HL-60/S4 (cell line): Measurements from ENCODE around the gene TGFBR3L.

Experiments
- in situ Hi-C: fragments of 300-500 bp; cut with MboI; formaldehyde crosslinking; loops from 2 replicates; pipeline ENCODE4 v1.14.3; 2022; ENCODE audit warnings: low sequenced_read_pairs

The TGFBR3L gene

GRCh38 chr19:7903244-7904073, 11.2 kb upstream of the TGFBR3L start, which contains the start of gene MAP2K7:
Gene MAP2K7, plus strand, starts transcription at chr19:7903877. Its CDS starts 68 bp downstream, at chr19:7903945.
- in situ Hi-C loops, result no loop called here

GRCh38 chr19:7904074-7905020, 10.3 kb upstream of the TGFBR3L start:
- in situ Hi-C loops, result no loop called here

- in situ Hi-C loops, result no loop called here
These were observed 9.4 kb upstream of the TGFBR3L start for GRCh38 chr19:7905268-7905667.

- in situ Hi-C loops, result no loop called here
These were observed 8.8 kb upstream of the TGFBR3L start for GRCh38 chr19:7905859-7906258.

GRCh38 chr19:7907122-7907521, 7.5 kb upstream of the TGFBR3L start:
- in situ Hi-C loops, result no loop called here

GRCh38 chr19:7907544-7907943, 7.1 kb upstream of the TGFBR3L start:
- in situ Hi-C loops, result no loop called here

GRCh38 chr19:7908078-7908699, 6.4 kb upstream of the TGFBR3L start:
- in situ Hi-C loops, result no loop called here

- in situ Hi-C loops, result no loop called here
These were observed 5.7 kb upstream of the TGFBR3L start for GRCh38 chr19:7908742-7909461.

GRCh38 chr19:7909471-7910067, 5.1 kb upstream of the TGFBR3L start:
- in situ Hi-C loops, result no loop called here

GRCh38 chr19:7910321-7911161, 4.1 kb upstream of the TGFBR3L start:
- in situ Hi-C loops, result no loop called here

GRCh38 chr19:7911508-7912143, 3.0 kb upstream of the TGFBR3L start:
- in situ Hi-C loops, result no loop called here

- in situ Hi-C loops, result no loop called here
These were observed 2.4 kb upstream of the TGFBR3L start for GRCh38 chr19:7912144-7912696.

- in situ Hi-C loops, result no loop called here
These were observed 1.7 kb upstream of the TGFBR3L start for GRCh38 chr19:7912697-7913564.

- in situ Hi-C loops, result no loop called here
These were observed 978 bp upstream of the TGFBR3L start for GRCh38 chr19:7913652-7914051.

GRCh38 chr19:7914099-7914498, 531 bp upstream of the TGFBR3L start:
- in situ Hi-C loops, result no loop called here

GRCh38 chr19:7915250-7916102, 846 bp downstream of the TGFBR3L start:
- in situ Hi-C loops, result no loop called here
